Activated CD4-positive, alpha-beta memory T cell treated with anti-CD3 and anti-CD28 coated beads, Interleukin-2, amount 10 ng/mL, durations not matched to agents 7 days and 5 days (primary cell): ENCODE measurements around the gene MT1X. TPM values are rescaled to one million over a fixed set of nuclear protein-coding genes. Genes with fewer than 3 reads are reported as not detected.

Source experiments
- CTCF ChIA-PET: fragments of 350-600 bp; sonication (Branson Sonifier 250); formaldehyde crosslinking; loops from one replicate; lab custom pipeline; 2021; ENCODE audit warnings: antibody characterized with exemption, inconsistent platforms; lab: Charles Lee
- POLR2A ChIA-PET: fragments of 350-600 bp; sonication (Branson Sonifier 250); formaldehyde crosslinking; loops from one replicate; lab custom pipeline; 2021; ENCODE audit warnings: antibody characterized with exemption; lab: Charles Lee
- DNase-seq: peaks from one replicate; pipeline ENCODE4 v3.0.0-alpha.2; 2020
- H3K27ac Mint-ChIP-seq: one replicate; pipeline ENCODE4 v1.8.0; 2021; ENCODE audit warnings: mild to moderate bottlenecking, mixed read lengths
- H3K27me3 Mint-ChIP-seq: one replicate; pipeline ENCODE4 v1.8.0; 2021; ENCODE audit warnings: mixed read lengths
- H3K36me3 Mint-ChIP-seq: one replicate; pipeline ENCODE4 v1.8.0; 2021; ENCODE audit warnings: low read depth, mixed read lengths
- H3K4me1 Mint-ChIP-seq: one replicate; pipeline ENCODE4 v1.8.0; 2021; ENCODE audit warnings: mixed read lengths
- H3K4me3 Mint-ChIP-seq: one replicate; pipeline ENCODE4 v1.8.0; 2021; ENCODE audit warnings: mild to moderate bottlenecking, mixed read lengths
- H3K9me3 Mint-ChIP-seq: one replicate; pipeline ENCODE4 v1.8.0; 2021; ENCODE audit warnings: mixed read lengths
- total RNA-seq, 2 experiments: library from RNA; stranded (reverse); gene quantifications; one replicate each; pipeline ENCODE4 v1.2.3, GENCODE V29; 2021

MT1X gene
- 10 to 100 TPM; 28.4 to 33.1 TPM for total RNA-seq

DNA sequence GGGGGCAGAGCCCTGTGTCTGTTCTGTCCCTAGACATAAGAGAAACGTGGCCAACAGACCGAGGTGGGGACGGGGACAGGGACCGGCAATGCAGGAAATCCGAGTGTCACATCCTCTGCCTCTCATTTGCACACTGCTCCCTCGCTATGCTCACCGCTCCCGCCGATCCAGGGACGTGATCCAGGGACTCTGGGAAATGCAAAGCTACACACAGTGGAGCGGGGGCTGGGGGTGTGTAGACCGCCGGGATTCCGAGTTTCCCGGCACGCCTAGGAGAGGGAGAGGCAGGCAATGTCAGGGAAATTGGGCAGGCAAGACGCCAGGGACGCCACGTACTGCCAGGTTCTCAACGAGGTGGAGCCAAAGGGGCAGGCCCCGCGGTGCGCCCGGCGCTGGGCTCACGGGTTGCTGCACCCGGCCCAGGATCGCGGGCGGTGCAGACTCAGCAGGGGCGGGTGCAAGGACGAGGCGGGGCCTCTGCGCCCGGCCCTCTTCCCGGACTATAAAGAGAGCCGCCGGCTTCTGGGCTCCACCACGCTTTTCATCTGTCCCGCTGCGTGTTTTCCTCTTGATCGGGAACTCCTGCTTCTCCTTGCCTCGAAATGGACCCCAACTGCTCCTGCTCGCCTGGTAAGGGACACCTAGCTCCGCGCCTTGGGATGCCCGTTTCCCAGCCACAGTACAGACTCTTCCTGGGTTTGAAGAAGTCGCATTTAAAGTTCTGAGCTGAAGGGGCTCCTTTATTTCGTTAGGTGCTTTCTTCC lies at the start of gene MT1X:
Gene MT1X, plus strand, starts transcription at position 532 of the 764 bp plus-strand sequence. Its CDS starts 71 bp downstream, at position 603.
- no peaks in the 10 kb centered on the region for H3K9me3 Mint-ChIP-seq
- H3K27me3 Mint-ChIP-seq = no peaks in the 10 kb centered on the region
- H3K27ac Mint-ChIP-seq = peak within 1 kb of the TSS; percentile 92
- H3K4me3 Mint-ChIP-seq = peak within 1 kb of the TSS; percentile 89
- H3K36me3 Mint-ChIP-seq = peaks cover 9% of the 10 kb centered on the region
- ChIA-PET POLR2A (interaction anchor here (0.7 to 2.5 kb wide), 32 partner anchors 8 to 249 kb away, joined by 3 to 29 read pairs (median 5); partner anchors contain the start of genes MT1E, MT1G, MT1H and MT2A), CTCF (interaction anchor here (0.6 to 5.0 kb wide), 7 partner anchors 14 to 403 kb away, joined by 3 to 30 read pairs (median 4); no protein-coding TSS in a partner anchor)
- DNase-seq = peak; percentile 95
- H3K4me1 Mint-ChIP-seq = peaks cover 30% of the 10 kb centered on the region

DNA sequence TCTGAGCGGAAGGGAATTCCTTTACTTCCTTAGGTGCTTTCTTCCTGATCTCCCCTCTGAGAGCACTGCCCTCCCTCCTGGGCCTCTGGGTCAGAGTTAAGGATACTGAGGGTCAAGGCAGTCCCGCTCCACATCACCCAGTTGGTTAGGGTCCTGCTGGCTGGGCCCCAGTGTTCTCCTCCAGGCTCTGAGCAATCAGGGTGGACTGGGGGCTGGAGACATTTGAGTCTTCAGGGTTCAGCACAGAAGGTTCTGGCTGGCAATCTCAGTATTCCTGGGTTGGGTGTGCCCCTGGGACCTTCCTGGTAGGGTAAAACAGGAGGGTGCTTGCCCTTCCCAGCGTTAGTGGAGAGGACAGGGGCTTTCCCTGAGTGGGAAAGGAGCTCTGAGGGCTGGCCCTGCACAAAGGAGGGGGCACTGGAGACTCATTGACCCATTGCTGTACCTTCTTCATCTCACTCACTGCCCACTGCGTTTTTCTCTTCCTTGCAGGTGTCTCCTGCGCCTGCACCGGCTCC lies 49.4 kb upstream of the MT1X start:
- Mint-ChIP-seq H3K9me3 (no peaks in the 10 kb centered on the region), H3K27me3 (peaks cover 80% of the 10 kb centered on the region), H3K4me1 (peaks cover 32% of the 10 kb centered on the region), H3K4me3 (no peak overlapping the region), H3K27ac (no peak overlapping the region), H3K36me3 (no peaks in the 10 kb centered on the region)
- no peak for DNase-seq
- ChIA-PET POLR2A (no interaction called here), CTCF (interaction anchor here (1.0 kb wide), 1 partner anchor 11 kb away, joined by 3 read pairs; no protein-coding TSS in a partner anchor)

DNA sequence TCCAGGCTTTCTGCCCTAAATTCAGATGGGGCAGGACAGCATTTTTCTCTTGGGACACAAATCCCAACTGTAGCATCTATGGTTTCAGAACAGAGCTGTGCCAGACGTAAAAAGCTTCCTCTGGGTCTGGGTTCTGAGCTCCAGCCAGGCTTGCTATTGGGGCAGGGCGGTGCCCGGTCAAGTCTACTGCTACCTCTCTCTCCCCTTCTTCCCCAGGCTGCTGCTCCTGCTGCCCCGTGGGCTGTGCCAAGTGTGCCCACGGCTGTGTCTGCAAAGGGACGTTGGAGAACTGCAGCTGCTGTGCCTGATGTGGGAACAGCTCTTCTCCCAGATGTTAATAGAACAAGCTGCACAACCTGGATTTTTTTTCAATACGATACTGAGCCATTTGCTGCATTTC lies 48.7 kb upstream of the MT1X start:
- Mint-ChIP-seq H3K9me3 (no peaks in the 10 kb centered on the region), H3K27ac (no peak overlapping the region), H3K4me3 (no peak overlapping the region), H3K36me3 (no peaks in the 10 kb centered on the region), H3K4me1 (peaks cover 35% of the 10 kb centered on the region), H3K27me3 (peaks cover 83% of the 10 kb centered on the region)
- POLR2A ChIA-PET = interaction anchor here (1.2 kb wide), 1 partner anchor 49 kb away, joined by 5 read pairs; the partner anchor contains the start of gene MT1X
- CTCF ChIA-PET = interaction anchor here (1.0 kb wide), 1 partner anchor 10 kb away, joined by 3 read pairs; no protein-coding TSS in a partner anchor
- no peak for DNase-seq

DNA sequence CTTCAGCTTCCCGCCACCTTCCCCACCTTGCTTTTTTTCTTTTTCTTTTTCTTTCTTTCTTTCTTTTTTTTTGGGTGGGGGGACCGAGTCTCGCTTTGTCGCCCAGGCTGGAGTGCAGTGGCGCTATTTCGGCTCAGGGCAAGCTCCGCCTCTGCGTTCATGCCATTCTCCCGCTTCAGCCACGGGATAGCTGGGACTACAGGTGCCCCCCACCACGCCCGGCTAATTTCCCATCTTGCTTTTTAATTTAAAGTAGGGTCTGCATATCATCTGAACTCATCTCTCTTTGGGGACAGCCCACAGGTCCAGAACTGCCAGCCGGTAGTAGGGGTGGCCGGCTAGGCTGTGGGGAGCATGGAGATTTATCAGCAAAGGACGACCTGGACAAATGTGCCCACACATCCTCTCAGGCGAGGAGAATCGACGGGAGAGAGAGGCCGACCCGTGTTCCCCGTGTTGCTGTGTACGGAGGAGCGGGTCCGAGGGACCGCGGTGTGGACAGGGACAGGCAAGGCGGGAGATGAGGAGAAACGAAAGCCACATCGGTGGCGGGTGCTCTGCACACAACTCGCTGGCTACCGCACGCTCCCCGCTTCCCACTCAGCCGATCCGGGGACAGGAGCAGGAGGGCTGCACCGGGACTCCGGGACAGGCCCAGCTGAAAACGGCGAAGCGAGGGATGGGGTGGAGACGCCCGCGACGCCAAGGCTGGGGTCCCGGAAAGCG lies 47.4 kb upstream of the MT1X start:
- no peak overlapping the region for H3K27ac Mint-ChIP-seq
- H3K9me3 Mint-ChIP-seq = no peaks in the 10 kb centered on the region
- H3K4me1 Mint-ChIP-seq = peaks cover 37% of the 10 kb centered on the region
- H3K27me3 Mint-ChIP-seq = peaks cover 91% of the 10 kb centered on the region
- no peak for DNase-seq
- H3K4me3 Mint-ChIP-seq = peak overlapping the region; percentile 34
- H3K36me3 Mint-ChIP-seq = no peaks in the 10 kb centered on the region
- ChIA-PET CTCF (interaction anchor here (1.1 kb wide), 1 partner anchor 10 kb away, joined by 3 read pairs; the partner anchor contains the start of gene MT1E), POLR2A (interaction anchor here (1.2 kb wide), 1 partner anchor 10 kb away, joined by 6 read pairs; the partner anchor contains the start of gene MT1E)

DNA sequence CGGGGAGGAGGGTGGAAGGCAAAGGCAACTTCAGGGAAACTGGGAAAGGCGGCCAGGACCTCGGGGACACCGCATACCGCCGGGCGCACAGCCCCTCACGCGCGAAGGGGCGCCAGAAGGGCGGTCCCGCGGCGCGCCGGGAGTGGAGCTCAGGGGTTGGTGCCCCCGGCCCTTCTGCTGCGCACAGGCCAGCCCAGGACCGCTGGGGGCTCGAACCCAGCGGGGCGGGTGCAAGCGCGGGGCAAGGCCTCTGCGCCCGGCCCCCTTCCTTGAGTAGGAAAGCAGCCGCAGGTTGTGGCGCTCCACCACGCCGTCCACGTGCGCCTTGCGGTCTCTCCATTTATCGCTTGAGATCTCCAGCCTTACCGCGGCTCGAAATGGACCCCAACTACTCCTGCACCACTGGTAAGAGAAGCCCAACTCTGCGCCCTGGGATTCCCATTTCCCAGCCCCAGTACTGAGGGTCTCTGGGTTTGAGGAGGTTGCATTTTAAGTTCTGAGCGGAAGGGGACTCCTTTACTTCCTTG lies 46.8 kb upstream of the MT1X start:
- Mint-ChIP-seq H3K27me3 (peaks cover 90% of the 10 kb centered on the region), H3K4me1 (peaks cover 37% of the 10 kb centered on the region), H3K9me3 (no peaks in the 10 kb centered on the region), H3K4me3 (no peak overlapping the region), H3K27ac (no peak overlapping the region), H3K36me3 (no peaks in the 10 kb centered on the region)
- DNase-seq = no peak
- ChIA-PET POLR2A (no interaction called here), CTCF (interaction anchor here (1.1 kb wide), 1 partner anchor 10 kb away, joined by 3 read pairs; the partner anchor contains the start of gene MT1E)

DNA sequence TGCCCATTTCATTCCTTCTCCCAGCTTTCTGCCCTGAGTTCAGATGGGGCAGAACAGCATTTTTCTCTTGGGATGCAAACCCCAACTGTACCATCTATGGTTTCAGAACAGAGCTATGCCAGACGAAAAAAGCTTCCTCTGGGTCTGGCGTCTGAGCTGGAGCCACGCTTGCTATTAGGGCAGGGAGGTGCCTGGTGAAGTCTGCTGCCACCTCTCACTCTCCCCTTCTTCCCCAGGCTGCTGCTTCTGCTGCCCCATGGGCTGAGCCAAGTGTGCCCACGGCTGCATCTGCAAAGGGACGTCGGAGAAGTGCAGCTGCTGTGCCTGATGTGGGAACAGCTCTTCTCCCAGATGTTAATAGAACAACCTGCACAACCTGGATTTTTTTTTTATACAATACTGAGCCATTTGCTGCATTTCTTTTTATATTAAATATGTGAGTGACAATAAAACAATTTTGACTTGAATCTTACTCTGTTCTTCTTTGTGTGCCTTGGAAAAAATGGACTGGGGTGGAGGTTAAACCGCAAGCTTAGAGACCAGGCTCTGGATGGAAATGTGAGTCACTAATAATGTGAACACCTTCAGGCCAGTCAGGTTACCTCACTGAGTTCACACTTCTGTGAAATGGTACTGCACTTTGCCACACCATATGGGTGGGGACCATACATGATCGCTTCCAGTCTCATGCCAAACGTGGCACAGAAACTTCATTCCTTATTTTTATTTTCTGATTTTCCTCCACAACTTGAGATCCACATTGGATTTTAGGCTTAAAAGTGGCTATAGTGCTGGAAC lies 45.5 kb upstream of the MT1X start:
- H3K27me3 Mint-ChIP-seq = peaks cover 86% of the 10 kb centered on the region
- H3K4me3 Mint-ChIP-seq = no peak overlapping the region
- H3K9me3 Mint-ChIP-seq = no peaks in the 10 kb centered on the region
- no peaks in the 10 kb centered on the region for H3K36me3 Mint-ChIP-seq
- H3K4me1 Mint-ChIP-seq = peaks cover 35% of the 10 kb centered on the region
- no peak overlapping the region for H3K27ac Mint-ChIP-seq
- ChIA-PET POLR2A (interaction anchor here (0.6 to 2.4 kb wide), 3 partner anchors 12 to 46 kb away, joined by 3 to 9 read pairs (median 3); partner anchors contain the start of genes MT1E and MT1X), CTCF (interaction anchor here (1.3 kb wide), 1 partner anchor 65 kb away, joined by 4 read pairs; no protein-coding TSS in a partner anchor)
- no peak for DNase-seq

DNA sequence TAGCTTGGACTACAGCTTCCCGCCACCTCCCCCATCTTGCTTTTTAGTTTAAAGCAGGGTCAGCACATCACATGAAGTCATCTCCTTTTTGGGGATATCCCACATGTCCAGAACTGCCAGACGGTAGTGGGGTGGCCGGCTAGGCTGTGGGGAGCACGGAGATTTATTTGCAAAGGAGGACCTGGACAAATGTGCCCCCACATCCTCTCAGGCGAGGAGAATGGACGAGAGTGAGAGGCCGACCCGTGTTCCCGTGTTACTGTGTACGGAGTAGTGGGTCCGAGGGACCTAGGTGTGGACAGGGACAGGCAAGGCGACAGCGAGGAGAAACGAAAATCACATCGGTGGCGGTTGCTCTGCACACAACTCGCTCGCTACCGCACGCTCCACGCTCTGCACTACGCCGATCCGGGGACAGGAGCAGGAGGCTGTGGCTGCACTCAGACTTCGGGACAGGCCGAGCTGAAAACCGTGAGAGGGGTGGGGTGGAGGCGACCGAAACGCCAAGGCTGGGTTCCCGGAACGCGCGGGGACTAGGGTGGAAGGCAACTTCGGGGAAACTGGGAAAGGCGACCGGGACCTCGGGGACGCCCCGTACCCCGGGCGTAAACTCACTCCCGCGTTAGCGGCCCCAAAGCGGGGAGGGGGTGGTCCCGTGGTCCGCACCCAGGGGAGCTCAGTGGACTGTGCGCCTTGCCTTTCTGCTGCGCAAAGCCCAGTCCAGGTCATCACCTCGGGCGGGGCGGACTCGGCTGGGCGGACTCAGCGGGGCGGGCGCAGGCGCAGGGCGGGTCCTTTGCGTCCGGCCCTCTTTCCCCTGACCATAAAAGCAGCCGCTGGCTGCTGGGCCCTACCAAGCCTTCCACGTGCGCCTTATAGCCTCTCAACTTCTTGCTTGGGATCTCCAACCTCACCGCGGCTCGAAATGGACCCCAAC lies 44.2 kb upstream of the MT1X start, which contains the start of gene MT1A:
Gene MT1A, plus strand, starts transcription at position 853 of the 937 bp plus-strand sequence. Its CDS starts 73 bp downstream, at position 926.
- H3K4me3 Mint-ChIP-seq = peak within 1 kb of the TSS; percentile 50
- H3K36me3 Mint-ChIP-seq = no peaks in the 10 kb centered on the region
- no peak for DNase-seq
- peaks cover 86% of the 10 kb centered on the region for H3K27me3 Mint-ChIP-seq
- peaks cover 37% of the 10 kb centered on the region for H3K4me1 Mint-ChIP-seq
- CTCF ChIA-PET = interaction anchor here (0.9 to 1.3 kb wide), 2 partner anchors 12 to 64 kb away, joined by 3 to 4 read pairs; partner anchors contain the start of gene MT1E
- no peaks in the 10 kb centered on the region for H3K9me3 Mint-ChIP-seq
- H3K27ac Mint-ChIP-seq = no peak within 1 kb of the TSS
- POLR2A ChIA-PET = interaction anchor here (0.6 to 2.4 kb wide), 2 partner anchors 11 to 13 kb away, joined by 3 to 9 read pairs; partner anchors contain the start of gene MT1E

DNA sequence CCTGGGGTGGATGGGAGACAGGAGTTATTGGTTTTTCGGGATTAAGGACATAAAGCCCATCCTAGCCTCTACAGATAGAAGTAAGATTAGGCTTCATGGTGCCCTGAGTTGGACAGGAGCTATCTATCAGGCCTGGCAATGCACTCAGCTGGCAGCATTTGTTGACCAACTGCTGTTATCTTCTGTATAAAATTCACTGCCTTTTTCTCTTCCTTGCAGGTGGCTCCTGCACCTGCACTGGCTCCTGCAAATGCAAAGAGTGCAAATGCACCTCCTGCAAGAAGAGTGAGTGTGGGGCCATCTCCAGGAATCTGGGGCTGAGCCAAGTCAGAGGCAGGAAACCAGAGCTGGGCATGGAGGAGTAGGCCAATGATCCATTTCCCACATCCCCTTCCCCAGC lies 43.2 kb upstream of the MT1X start:
- ChIA-PET POLR2A (no interaction called here), CTCF (no interaction called here)
- no peak overlapping the region for H3K27ac Mint-ChIP-seq
- no peaks in the 10 kb centered on the region for H3K36me3 Mint-ChIP-seq
- H3K4me1 Mint-ChIP-seq = peaks cover 47% of the 10 kb centered on the region
- H3K4me3 Mint-ChIP-seq = no peak overlapping the region
- no peak for DNase-seq
- H3K27me3 Mint-ChIP-seq = peaks cover 81% of the 10 kb centered on the region
- no peaks in the 10 kb centered on the region for H3K9me3 Mint-ChIP-seq

DNA sequence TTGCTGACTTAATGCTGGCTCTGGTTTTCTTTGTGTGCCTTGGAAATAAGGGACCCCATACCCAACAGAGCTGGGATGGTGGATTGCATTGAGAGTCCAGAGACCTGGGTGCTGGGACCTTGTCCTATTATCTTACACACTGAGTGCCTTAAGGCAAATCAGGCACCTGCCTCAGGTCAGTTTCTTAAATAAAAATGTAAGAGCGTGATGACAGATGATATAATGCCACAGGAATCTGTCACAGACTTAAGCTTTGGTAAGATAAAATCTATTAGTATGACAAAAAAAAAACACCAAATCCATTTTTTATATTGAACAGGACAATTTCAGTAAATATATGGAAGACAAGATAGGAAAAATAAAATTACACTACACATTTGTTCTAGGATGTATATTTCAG lies 42.2 kb upstream of the MT1X start:
- DNase-seq = no peak
- POLR2A ChIA-PET = interaction anchor here (0.5 to 1.2 kb wide), 2 partner anchors 292 to 1645 kb away, joined by 3 read pairs; partner anchors contain the start of gene HERPUD1
- H3K27ac Mint-ChIP-seq = no peak overlapping the region

DNA sequence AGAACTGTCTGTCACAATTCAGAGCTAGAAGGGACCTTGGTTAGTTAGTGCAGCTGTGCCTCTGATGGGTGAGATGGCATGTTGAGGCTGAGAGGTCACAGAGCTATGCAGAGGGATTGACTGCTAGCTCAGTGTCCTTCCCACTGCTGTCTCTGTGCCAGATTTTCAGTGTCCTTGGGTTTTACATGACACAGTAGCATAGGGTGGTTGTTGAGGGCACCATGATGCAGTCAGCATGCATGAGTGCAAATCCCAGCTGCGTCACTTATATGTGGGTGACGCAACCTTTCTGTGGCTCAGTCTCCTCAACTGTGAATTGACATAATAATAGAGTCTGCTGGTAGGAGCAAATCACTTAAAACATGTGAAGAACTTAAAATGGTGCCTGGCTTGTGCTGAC lies 41.1 kb upstream of the MT1X start:
- POLR2A ChIA-PET = interaction anchor here (0.9 to 1.2 kb wide), 2 partner anchors 20 to 290 kb away, joined by 3 read pairs; partner anchors contain the start of gene HERPUD1
- H3K27me3 Mint-ChIP-seq = peaks cover 75% of the 10 kb centered on the region
- CTCF ChIA-PET = interaction anchor here (4.0 kb wide), 1 partner anchor 61 kb away, joined by 32 read pairs; no protein-coding TSS in a partner anchor

More for the DNA sequence above, 42.2 kb upstream of the MT1X start:
- Mint-ChIP-seq H3K27me3 (peaks cover 76% of the 10 kb centered on the region), H3K9me3 (no peaks in the 10 kb centered on the region), H3K36me3 (no peaks in the 10 kb centered on the region), H3K4me3 (no peak overlapping the region), H3K4me1 (peaks cover 45% of the 10 kb centered on the region)
- CTCF ChIA-PET = no interaction called here

More for the DNA sequence above, 41.1 kb upstream of the MT1X start:
- H3K9me3 Mint-ChIP-seq = no peaks in the 10 kb centered on the region
- H3K4me3 Mint-ChIP-seq = no peak overlapping the region
- H3K36me3 Mint-ChIP-seq = no peaks in the 10 kb centered on the region
- peaks cover 38% of the 10 kb centered on the region for H3K4me1 Mint-ChIP-seq
- DNase-seq = no peak
- no peak overlapping the region for H3K27ac Mint-ChIP-seq
